Limb (tissue), 2 donors: ENCODE data around the gene ASL.
"Not testable (repeated sequence)": the region's sequence is repeated elsewhere in the genome, so short reads cannot be mapped to it uniquely, and the experiment has no call there.

Source experiments
- DNase-seq, 2 donors: peaks; one replicate each; pipeline ENCODE4 v3.0.0-alpha.2; 2016; ENCODE audit errors: extremely low spot score in 2 of 2

ASL gene

GRCh38 chr7:66076462-66077329 lies 1.1 kb downstream of the ASL start:
- no peak for DNase-seq

- no peak for DNase-seq
Measured at GRCh38 chr7:66078067-66078466, 2.4 kb downstream of the ASL start.

GRCh38 chr7:66082083-66082482 lies 6.5 kb downstream of the ASL start:
- no peak for DNase-seq

DNA sequence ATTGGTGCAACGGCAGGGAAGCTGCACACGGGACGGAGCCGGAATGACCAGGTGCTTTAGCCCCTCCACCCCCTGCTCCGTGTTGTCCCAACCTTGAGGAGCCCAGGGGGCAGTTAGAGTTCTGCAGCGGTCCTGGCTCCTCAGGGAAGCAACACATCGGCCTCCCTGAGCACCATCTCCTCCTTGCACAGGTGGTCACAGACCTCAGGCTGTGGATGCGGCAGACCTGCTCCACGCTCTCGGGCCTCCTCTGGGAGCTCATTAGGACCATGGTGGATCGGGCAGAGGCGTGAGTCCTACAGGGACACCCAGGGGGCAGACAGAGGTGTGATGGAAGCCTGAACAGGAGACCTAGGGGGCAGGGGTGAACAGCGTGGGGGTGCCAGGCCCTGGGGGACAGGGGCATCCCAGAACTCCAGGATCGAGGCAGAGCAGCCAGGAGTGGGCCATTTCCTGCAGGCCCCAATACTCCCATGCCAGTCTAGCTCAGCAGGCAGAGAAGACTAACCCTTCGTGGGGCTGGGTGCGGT lies 7.3 kb downstream of the ASL start:
- DNase-seq: no peak

DNA sequence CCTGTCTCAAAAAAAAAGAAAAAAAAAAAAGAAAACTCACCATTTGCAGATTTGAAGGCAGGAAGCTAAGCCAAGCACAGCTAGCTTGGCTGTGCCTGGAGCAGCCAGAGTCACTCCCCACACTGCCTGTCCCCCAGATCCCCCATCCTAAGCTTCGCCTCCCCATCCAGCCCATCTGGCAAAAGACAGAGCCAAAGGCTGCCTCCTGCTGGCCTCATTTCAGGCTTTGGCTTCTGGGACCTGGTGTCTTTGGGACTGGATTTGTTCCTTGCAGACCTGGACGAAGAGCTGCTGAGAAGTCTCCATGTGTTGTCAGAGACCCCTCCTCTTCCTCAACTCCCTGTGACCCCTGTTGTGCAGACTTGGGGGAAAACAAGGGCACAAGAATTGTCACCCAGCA lies 8.1 kb downstream of the ASL start:
- DNase-seq: no peak

- DNase-seq: no peak
Measured at GRCh38 chr7:66088861-66089838, 13.5 kb downstream of the ASL start.

DNA sequence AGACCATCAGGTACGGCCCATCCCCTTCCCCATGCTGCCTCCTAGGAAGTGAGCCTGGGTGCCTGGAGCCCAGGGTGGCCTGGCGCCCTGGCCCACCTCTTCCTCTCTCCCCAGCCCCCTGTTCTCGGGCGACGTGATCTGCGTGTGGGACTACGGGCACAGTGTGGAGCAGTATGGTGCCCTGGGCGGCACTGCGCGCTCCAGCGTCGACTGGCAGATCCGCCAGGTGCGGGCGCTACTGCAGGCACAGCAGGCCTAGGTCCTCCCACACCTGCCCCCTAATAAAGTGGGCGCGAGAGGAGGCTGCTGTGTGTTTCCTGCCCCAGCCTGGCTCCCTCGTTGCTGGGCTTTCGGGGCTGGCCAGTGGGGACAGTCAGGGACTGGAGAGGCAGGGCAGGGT lies 17.0 kb downstream of the ASL start:
- DNase-seq: no peak

DNA sequence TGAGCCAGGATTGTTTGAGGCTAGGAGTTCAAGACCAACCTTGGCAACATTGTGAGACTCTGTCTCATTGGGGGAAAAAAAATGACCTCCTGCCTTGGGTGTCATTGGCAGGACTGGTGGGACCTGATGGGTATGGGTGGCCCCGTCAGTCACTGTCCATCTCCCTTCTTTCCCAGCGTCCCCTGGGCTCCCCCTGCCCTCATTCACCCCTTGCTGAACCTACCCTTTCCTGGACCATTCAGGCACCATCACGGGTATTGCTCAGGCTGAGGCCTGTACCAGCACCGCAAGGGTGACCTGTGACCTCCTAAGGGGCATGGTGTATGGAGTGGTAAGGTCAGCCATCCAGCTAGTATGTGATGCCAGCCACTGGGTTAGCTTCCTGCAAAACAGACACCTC lies 19.4 kb downstream of the ASL start:
- DNase-seq: no peak

DNA sequence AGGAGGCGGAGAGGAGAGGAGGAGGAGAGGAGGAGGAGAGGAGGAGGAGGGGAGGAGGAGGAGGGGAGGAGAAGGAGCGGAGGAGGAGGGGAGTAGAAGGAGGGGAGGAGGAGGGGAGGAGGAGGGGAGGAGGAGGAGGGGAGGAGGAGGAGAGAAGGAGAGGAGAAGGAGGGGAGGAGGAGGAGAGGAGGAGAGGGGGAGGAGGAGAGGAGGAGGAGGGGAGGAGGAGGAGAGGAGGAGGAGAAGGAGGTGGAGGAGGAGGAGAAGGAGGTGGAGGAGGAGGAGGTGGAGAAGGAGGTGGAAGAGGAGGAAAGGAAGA lies 23.6 kb downstream of the ASL start:
- DNase-seq: no peak

DNA sequence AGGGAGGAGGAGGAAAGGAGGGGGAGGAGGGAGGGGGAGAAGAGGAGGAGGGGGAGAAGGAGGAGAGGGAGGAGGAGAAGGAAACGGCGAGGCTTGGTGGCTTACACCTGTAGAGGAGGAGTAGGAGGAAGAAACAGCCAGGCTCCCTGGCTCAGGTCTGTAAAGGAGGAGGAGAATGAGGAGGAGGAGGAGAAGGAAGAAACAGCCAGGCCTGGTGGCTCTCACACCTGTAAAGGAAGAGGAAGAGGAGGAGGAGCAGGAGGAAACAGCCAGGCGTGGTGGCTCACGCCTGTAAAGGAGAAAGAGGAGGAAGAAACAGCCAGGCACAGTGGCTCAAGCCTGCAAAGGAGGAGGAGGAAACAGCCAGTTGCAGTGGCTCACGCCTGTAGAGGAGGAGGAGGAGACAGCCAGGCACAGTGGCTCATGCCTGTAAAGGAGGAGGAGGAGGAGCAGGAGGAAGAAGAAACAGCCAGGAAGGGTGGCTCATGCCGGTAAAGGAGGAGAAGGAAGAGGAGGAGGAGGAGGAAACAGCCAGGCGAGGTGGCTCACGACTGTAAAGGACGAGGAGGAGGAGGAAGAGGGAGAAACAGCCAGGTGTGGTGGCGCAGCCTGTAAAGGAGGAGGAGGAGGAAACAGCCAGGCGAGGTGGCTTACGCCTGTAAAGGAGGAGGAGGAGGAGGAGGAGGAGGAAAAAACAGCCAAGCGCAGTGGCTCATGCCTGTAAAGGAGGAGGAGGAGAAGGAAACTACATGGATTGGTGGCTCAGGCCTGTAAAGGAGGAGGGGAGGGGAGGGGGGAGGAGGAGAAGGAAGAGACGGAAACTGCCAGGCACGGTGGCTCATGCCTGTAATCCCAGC lies 24.2 kb downstream of the ASL start:
- DNase-seq: peak; percentile 57 to 73

GRCh38 chr7:66100408-66101050 lies 24.9 kb downstream of the ASL start:
- DNase-seq: no peak

- DNase-seq: not testable (repeated sequence)
Measured at GRCh38 chr7:66102168-66102567, 26.5 kb downstream of the ASL start.

DNA sequence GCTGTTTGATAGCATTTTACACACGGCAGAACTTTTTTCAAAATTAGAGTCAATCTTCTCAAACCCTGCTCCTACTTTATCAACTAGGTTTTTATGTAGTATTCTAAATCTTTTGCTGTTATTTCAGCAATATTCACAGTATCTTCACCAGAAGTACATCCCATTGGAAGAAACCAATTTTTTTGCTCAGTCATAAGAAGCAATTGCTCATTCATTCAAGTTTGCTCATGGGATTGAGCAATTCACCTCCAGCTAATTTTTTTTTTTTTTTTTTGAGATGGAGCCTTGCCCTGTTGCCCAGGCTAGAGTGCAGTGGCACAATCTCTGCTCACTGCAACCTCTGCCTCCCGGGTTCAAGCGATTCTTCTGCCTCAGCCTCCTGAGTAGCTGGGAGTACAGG lies 28.4 kb downstream of the ASL start:
- not testable (repeated sequence) for DNase-seq

DNA sequence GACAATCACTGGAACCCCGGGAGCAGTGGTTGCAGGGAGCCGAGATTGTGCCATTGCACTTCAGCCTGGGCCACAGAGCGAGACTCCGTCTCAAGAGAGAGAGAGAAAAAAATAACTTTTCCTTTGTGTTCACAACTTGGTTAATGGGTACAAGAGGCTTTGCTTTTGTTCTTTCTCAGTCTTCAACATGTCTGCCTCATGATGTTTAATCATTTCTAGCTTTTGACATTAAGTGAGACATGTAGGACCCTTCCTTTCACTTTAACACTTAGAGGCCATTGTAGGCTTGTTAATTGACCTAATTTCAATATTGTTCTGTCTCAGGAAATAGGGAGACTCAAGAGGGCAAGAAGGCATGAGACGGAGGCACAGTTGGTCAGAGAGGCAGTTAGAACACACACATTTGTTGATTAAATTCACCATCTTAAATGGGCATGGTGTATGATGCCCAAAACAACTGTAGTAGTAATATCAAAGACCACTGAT lies 29.7 kb downstream of the ASL start:
- no peak for DNase-seq

- not testable (repeated sequence) for DNase-seq
Measured at GRCh38 chr7:66108410-66108809, 32.8 kb downstream of the ASL start.

GRCh38 chr7:66110856-66111255 lies 35.2 kb downstream of the ASL start:
- no peak for DNase-seq

DNA sequence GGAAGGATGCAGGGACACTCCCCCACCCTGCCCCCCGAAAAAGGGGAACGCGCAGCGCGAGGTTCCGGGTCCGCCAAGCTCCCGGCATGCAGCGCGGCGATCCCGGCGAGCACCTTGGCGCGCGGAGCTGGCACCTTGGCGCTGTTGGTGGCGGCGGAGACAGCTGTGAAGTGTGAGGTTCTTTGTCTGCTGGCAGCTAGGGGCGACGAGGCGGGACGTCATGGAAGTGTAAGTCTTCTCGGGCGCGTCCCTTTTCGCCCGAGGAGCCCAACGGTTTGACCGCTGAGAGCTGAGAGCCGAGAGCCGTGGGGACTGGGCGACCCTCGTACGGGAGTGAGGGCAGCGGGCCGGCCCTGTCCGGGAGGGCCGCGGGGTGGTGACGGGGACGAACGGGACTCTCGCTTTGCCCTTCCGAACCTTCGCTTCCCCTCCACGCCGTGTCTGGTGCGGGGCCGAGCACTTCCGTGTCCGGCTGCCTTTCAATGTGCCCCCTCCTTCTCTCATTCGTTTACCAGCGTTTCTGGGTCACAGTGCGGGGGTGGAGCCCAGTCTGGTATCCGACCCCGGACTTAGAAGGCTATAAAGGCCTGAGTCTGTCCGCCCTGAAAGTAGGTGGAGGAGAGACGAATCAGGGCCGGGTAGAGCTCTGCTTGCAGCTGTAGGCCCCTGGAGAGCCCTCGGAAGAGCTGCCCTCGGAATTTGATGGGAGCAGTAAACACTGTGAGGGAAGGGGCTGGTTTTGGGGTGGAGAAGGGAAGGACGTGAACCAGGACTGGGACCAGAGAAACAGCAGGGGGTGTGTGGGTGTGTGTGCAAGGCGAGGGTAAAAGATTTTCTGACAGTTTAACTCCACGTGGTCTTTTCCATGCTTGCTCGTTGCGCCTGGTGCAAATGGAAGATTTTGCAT lies 39.4 kb downstream of the ASL start, which contains the start of gene CRCP:
CRCP (plus strand) TSS at position 105 of the 907 bp plus-strand sequence; CDS start at position 221, 116 bp downstream.
- DNase-seq: peak; percentile 69 to 89

DNA sequence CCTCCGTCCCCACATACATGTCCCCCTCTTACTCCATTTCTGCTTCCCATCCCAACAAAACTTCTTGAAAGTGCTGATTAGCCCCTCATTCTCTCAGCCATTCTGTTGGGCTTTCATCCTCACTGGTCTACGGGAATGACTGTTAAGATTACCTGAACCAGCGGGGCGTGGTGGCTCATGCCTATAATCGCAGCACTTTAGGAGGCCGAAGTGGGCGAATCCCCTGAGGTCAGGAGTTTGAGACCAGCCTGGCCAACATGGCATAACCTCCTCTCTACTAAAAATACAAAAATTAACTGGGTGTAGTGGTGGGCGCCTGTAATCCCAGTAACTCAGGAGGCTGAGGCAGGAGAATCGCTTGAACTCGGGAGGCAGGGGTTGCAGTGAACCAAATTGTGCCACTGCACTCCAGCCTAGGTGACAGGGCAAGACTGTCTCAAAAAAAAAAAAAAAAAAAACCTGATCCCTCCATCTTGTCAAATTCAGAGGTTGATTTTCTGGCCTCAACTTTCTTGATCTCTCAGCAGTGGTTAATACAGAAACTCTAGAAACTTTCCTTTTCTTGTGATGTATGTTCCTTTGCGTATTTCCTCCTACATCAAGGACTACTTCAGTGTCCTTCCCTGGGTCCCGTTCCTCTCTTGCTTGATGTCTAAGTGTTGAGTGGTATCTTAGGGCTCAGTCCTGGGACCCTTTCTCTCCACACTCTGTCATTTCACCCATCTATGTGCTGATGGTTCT lies 41.2 kb downstream of the ASL start:
- DNase-seq: not testable (repeated sequence)

- DNase-seq: no peak
Measured at GRCh38 chr7:66118603-66119002, 43.0 kb downstream of the ASL start.
